Kasumi-1 (cell line): ENCODE data around the gene CD9.
A peak's percentile ranks its signal among the peaks of the same experiment; 100 is the strongest.

ENCODE experiments used
- DNase-seq, 2 experiments: peaks; one replicate each; lab custom pipeline; 2025; lab: John Stamatoyannopoulos, UW

The CD9 gene

DNA sequence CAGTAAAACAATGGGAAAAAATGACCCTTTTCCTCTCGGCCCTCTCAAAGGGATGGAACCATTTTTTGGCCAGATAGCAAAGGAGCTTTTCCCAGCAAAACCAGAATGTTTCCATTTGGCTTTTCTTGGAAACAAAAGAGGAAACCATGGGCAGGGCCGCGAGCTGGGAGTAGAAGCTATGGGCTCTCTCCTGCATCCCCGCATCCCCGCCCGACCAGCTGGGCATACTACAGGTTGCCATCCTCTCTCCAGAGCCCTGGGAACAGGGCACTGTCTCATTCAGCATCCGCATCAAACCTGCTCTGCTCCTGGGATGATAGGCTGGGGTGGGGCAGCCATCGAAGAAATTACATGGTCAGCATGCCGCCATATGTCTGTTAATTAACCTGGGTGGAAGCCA is 20.9 kb downstream of the CD9 start:
- no peak for DNase-seq

- DNase-seq, result no peak
Observed at GRCh38 chr12:6222078-6222654, 22.0 kb downstream of the CD9 start.

GRCh38 chr12:6223545-6223944 is 23.3 kb downstream of the CD9 start:
- DNase-seq, result no peak

DNA sequence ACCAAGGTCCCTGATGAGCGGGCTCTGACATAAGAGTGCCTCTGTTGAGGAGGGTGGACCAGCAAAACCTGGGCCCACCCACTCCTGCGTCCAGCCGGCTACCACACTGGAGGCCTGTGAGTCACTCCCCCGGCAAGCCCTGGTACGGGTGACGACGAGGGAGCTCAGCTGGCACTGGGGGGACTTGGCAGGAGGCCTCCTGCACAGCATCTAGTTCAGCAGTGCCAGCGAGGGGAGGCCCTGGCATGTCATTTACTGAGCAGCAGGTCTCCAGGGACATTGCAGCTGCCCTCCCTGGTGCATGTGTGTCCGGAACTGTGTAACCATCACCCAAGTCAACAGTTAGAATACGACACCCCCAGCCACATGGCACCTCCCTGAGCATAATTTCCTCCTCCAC is 24.4 kb downstream of the CD9 start:
- no peak for DNase-seq

GRCh38 chr12:6225630-6226001 is 25.4 kb downstream of the CD9 start:
- no peak for DNase-seq

GRCh38 chr12:6226002-6226678 is 25.9 kb downstream of the CD9 start:
- no peak for DNase-seq

DNA sequence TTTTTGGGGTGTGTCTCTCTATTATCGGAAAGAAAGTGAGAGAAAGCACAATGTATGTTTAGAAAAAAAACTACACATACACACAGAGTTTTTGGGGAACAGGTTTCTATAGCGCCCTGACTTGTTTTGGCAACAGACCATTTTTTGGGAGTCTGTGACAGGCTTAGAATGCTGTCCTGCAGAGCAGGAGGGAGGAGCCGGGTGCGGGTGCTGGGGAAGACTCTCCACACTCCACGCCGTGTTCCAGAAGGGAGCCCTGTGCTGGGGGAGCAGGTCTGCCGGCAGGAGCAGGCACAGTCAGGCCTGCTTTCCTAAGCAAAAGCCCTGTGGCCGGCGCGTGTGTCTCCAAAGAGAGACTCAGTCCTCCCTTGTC is 26.5 kb downstream of the CD9 start:
- DNase-seq, result no peak

GRCh38 chr12:6228535-6229223 is 28.5 kb downstream of the CD9 start:
- DNase-seq, result no peak

- peak in 1 of 2 experiments; percentile 1 for DNase-seq
Observed at GRCh38 chr12:6229224-6230218, 29.3 kb downstream of the CD9 start.

DNA sequence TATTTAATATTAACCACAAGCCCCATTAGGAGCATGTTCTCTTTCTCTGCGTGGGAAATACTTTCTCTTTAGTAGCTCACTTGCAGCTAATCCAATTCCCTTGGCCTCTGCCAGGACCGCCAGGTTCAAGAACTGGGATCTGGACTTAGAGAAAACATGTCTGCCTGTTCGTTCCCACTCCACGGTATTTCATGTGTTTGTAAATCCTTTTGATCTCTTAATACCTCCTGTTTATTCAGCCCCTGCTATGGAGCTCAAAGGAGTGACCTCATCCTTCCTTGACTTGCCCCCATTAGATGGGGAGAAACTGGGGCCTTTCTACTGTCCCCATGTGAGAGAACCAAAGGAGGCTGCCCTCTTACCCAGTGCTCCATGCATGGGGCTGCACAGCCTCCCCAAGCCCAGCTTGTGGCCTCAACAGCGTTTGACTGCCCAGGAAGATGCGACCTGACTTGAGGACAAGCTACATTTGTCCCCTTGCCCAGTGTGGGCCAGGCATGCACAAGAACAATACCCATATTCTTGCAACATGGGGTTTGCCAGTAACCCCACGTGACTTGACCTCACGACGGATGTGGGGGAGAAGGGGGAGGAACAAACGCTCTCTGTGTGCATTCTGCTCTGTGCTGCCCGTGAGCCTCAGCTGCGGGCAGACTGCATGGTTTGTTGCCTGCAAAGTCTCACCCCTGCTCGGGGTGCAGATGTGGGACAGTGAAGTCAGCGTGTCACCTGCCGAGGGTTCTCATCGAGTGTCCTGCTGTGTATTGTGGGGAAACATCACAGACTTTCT is 30.3 kb downstream of the CD9 start:
- DNase-seq, result peak; percentile 33 to 52

- DNase-seq, result no peak
Observed at GRCh38 chr12:6231359-6232268, 31.4 kb downstream of the CD9 start.

- no peak for DNase-seq
Observed at GRCh38 chr12:6233121-6233971, 33.1 kb downstream of the CD9 start.

GRCh38 chr12:6234214-6234613 is 34.0 kb downstream of the CD9 start:
- no peak for DNase-seq

- no peak for DNase-seq
Observed at GRCh38 chr12:6234906-6235305, 34.7 kb downstream of the CD9 start.

DNA sequence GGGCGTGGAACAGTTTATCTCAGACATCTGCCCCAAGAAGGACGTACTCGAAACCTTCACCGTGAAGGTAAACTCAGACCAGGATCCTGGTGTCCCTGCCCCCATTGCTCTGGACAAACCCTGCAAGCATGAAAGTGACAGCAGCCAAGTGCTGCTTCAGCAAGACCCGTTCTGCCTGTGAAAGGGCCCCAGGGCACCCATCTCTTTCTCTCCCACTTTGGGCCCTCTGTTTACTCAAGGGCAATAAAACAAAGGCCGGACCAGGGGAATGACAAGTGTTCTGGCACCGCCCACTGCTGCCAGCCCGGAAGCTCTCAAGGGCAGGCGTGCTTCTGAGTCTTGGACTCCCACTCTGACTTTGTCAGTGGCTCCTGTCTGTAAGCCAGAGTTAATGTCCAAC is 35.3 kb downstream of the CD9 start:
- no peak for DNase-seq

DNA sequence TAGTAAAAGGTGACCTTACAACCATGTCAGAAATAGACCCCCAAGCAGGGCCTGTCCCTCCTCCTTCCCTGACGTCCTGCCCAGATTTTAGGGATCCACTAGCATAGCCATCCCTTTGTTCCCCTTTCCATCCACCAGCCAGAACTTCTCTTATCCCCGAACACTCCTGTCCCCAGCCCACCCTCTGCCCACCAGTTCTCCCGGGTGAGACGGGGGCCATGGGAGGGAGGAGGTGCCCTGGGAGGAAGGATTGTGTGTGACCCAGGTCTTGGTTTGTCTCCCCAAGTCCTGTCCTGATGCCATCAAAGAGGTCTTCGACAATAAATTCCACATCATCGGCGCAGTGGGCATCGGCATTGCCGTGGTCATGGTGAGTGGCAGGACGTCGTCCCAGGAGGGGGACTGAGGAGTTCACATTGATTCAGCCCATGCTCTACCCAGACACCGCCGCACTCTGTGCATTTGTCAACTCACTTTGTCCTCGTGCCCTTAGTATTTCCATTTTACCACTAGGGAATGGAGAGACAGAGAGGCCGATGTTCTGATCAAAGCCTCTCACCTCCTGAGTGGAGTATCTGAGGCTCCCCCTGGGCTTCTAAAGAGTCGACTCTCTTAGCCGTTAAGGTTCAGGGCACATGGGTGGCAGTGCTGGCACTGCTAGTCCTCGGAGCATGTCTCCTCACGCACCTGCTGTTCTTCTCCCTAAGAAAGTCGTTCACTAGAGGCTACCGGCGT is 35.9 kb downstream of the CD9 start:
- no peak for DNase-seq

DNA sequence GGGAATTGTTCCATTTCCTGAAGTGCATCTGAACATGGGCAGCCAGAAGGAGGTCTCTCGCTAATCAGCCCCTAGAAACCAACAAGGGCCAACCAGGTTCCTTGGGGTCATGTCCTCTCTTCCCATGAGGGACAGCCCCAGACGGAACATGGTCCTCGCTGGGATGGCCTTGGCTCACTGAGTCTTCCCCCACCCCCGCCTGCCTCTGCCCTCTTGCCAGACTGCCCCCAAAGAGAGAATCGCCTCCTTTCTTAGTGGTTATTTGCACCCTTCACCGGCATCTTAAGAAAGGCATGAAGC is 36.4 kb downstream of the CD9 start:
- DNase-seq, result no peak

- DNase-seq, result no peak
Observed at GRCh38 chr12:6237830-6238229, 37.6 kb downstream of the CD9 start.

DNA sequence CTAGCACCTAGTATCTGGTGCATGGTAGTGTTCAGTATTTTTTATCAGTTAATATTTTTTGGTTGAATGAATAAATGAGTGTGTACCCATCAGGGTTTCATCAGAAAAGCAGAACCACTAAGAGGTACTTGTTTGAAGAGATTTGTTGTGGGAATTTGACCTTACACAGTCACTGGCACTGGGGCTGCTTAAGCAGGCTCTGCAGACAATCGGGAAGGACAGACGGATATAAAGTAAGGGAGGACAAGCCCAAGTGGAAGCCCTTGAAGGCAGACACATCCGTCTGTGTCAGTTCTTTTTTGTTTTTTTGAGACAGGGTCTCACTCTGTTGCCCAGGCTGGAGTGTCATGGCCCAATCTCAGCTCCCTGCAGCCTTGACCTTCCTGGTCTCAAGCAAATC is 38.7 kb downstream of the CD9 start:
- DNase-seq, result no peak
